M059J (cell line): ENCODE data around the gene TTC38. TPM values are rescaled to one million over a fixed set of nuclear protein-coding genes. Genes with fewer than 3 reads are reported as not detected.

Experiments
- DNase-seq: peaks from one replicate; pipeline ENCODE4 v3.0.0-alpha.2; 2012; ENCODE audit warnings: low read depth
- total RNA-seq: library from RNA; depleted of rRNA; stranded (reverse); fragments of >200 nt; shearing (Covaris generic); gene quantifications from 2 replicates; pipeline ENCODE4 v1.2.3, GENCODE V29; 2014

The TTC38 gene
- total RNA-seq, 1 experiment from 2014 or later = 20.0 TPM

DNA sequence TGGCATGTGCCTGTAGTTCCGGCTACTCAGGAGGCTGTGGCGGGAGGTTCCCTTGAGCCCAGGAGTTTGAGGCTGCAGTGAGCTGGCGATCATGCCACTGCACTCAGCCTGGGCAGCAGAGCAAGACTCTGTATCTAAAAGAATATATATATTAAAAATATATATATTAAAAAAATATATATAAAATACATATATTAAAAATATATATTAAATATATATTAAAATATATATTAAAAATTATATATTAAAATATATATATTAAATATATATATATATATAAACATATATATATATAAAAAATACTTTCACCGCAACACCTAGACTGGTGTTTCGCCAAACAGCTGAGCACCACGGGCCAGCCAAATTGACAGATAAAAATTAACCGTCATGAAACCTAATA, 8.8 kb downstream of the TTC38 start:
- no peak for DNase-seq

DNA sequence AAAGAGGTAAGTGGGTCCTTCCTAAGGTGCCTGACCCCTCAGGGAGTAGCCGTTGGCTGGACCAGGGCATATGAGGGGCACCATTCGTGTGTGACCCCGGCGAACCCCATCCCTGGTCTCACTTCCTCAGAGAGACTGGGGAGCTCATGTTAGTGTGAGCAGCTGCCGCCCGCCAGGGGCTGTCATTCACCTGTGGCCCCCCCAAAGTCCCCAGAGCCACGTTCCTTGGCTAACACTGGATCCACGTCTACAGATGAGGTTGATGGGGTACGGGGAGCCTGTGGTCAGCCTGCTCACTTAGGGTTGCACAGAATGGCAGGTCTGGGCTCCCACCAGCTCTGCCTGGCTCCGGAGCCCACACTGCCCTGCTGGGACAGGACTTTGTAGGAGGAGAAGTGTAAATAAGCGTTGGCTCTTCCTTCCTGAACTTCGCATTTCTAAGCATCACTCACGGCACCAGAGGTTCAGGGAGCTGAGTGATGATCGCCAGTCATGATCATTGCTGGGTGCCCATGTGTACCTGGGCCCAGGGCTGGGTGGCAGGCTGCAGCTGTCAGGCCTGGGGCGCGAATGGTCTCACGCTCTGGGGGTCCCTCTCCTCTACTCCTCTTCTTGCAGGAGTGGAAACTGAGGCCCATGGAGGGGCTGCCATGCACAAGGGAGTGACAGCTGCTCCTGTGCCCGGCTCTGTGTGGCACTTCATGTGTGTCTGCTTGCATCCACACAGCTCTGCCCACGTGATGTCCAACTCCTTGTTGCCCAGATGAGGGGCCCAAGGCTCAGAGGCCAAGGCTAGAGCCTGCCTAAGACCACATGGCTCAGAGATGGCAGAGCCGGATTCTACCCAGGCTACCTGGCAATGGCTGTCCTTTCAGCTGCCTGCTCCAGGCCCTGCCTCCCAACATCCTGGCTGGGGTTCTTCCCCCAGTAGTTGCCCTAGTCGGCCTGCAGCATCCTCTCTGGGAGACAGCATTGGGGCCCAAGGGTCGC, 11.1 kb downstream of the TTC38 start:
- no peak for DNase-seq

GRCh38 chr22:46280063-46280817, 12.4 kb downstream of the TTC38 start:
- DNase-seq = no peak

GRCh38 chr22:46280999-46281623, 13.3 kb downstream of the TTC38 start:
- no peak for DNase-seq

DNA sequence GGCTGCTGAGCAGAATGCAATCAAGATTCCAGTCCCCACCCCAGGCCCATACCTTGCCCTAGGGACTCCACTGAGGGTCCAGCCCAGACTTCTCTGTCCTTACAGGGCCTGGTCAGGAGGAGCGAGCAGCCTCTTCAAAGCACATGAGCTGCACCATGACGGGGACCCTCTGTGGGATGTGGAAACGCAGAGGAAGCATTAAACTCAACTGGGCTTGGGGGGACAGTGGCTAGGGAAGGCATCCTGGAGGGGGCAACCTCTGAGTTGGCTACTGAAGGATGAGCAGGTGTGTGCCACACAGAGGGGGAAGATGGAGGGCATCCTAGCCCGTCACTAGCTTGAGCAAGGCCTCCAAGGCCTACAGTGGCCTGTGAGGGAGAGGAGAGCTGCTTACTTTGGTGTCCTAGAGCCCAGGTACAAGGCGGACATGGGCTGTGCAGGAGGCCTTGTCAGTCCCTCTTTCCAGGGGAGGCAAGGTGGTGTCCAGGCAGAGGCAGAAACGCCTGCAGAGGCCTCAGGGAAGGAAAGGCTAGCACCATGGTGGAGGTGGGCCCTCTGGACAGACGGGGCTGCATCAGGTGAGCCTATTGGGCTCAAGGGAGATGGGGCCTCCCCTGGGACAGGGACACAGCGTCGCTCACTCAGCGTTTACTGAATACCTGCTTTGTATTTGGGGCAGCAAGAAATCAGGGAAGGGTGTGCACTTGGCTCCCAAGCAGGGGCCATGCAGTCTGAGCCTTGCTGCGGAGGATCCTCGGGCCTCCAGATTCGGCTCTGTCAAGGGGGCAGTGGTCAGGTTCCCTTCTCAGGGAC, 14.3 kb downstream of the TTC38 start:
- DNase-seq = no peak

DNA sequence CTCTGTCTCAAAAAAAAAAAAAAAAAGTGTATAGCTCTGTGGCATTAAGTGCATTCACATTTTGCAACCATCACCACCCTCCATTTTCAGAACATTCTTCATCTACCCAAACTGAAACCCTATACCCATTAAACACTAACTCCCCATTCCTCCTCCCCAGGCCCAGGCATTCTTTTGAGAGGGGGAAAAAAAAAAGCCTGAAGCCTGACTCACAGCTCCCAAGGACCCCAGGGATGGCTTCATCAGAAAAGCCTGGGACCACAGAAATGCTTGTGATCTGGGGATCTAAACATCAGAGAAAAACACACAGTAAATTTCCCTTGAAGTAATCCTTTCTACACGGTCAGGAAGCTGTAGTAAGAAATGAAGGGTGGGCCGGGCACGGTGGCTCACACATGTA, 18.2 kb downstream of the TTC38 start:
- no peak for DNase-seq

- DNase-seq = no peak
Measured at GRCh38 chr22:46286941-46287872, 19.4 kb downstream of the TTC38 start.

GRCh38 chr22:46287873-46288751, 20.3 kb downstream of the TTC38 start:
- DNase-seq = no peak

DNA sequence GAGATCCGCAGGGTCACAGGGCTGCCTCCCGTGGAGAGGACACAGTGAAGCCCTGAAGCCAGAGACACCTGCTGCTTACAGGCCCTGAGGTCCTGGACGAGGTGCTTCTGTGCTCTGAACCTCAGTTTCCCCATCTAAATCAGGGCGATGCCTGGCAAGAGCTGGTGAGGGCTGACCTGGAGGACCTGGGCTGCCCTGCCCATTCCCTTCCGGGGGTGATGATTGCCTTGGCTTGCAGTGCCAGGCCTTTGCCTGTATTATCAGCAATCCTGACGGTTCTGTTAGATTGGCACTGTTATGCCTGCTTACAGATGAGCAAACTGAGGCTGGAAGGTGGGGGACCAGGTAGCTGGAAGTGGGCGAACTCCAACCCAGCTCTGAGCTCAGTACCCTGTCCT, 21.0 kb downstream of the TTC38 start:
- no peak for DNase-seq

DNA sequence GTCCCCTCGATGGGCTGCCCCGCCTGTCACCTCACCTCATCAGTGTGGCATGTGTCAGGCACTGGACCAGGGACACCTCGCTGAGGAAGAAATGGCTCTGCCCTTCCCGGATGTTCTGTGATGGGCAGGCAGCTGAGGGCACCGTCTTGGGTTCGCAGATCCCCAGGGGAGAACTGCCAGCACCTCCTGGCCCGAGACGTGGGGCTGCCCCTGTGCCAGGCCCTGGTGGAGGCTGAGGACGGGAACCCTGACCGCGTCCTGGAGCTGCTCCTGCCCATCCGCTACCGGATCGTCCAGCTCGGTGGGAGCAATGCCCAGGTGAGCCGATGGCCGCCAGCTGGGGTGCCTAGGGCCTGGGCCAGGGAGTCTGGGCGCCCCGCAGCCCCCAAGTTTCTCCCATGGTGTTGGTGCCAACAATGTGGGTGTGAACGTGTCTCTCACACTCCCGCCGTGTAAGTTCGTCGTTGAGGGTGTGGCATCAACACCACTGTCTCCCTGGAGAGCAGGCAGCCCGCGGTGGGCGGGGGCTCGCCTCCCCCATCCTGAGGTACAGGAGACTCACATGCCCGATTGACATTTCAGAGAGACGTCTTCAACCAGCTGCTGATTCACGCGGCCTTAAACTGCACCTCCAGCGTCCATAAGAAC, 21.6 kb downstream of the TTC38 start:
- DNase-seq = no peak

GRCh38 chr22:46290121-46290842, 22.5 kb downstream of the TTC38 start:
- no peak for DNase-seq

DNA sequence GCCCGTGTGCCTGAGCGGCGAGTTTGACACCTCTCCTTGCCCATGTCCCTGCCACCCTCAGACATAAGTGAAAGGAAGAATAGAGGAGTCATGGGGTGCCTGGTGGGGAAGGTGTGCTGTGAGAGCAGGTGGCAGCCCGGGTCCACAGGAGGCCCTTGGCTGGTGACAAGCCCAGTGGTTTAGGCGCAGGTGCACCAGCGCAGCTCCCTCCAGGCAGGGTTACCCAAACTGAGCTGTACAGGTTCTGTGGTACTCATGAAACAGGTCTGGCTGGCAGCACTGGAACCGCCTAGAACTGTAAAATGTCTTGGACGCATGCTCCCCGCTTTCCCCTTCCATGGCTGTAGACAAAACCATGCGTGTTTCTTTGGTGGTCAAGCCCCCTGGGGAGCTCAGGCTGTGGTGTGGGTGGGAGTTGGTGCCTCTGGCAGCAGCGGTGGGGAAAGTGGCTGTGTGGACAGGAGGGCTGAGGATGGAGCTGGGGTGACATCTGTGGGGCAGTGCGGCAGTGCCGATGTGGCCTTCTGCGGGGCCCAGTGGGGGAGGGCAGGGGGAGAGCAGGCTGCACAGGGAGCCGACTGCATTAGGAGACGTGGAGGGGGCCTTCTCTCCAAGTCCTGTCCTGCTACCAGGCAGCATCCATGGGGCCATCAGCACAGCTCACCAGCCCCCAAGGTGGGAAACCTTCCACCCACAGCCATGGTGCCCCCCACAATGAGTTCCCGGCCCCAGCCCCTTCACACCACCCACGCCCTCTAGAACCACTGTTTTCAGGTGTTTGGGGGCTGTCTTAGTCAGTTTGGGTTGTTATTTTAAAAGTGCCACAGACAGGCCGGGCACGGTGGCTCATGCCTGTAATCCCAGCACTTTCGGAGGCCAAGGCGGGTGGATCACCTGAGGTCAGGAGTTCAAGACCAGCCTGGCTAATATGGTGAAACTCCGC, 23.3 kb downstream of the TTC38 start:
- no peak for DNase-seq

DNA sequence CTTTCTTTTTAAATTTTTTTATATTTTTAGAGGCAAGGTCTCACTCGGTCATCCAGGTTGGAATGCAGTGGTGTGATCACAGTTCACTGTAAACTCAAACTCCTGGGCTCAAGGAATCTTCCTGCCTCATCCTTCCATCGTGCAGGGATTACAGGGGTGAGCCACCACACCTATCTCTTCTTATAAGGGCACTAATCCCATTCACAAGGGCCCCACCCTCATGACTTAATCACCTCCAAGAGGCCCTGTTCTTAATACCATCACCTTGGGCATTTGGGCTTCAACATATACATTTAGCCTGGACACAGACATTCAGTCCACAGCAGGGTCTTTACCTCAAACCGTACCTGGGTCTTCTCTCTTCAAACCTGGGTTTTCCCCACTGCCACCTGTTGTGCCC, 24.4 kb downstream of the TTC38 start:
- DNase-seq = no peak

DNA sequence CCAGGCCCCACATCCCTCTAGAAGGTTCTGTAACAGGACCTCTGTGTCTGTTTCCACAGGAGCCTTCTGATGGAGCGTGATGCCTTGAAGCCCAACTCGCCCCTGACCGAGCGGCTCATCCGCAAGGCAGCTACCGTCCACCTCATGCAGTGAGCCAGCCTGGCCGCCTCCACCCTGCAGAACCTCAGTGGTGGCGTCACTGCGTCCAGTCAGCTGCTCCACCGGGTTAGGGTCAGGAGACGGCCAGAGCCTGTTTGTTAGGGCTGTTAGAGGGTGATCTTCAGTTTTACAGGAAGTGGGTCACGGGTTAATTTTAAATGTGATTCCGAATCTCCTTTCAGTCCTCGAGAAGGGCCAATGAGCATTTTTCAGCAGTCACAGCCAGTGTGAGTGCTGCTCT, 24.9 kb downstream of the TTC38 start:
- no peak for DNase-seq

- no peak for DNase-seq
Measured at GRCh38 chr22:46293577-46294260, 25.9 kb downstream of the TTC38 start.

DNA sequence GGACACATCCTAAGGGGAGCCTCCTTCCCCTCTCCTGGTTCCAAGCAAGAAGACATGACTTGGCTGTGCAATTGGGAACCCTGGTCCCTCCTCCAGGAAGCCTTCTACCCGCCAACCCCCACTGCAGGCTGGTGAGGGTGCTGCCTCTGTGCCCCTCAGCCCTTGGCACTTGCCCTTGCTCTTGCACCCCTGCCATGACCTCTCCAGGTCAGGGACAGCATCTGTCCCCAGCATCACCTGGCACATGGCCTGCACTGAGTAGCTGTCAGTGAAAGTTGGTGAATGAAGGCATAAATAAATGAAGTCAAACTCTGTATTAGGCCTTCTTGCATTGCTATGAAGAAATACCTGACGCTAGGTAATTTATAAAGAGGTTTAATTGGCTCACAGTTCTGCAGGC, 27.0 kb downstream of the TTC38 start:
- DNase-seq = no peak
